HepG2 (cell line): ENCODE measurements around the gene TACC3. TPM values are rescaled to one million over a fixed set of nuclear protein-coding genes. Genes with fewer than 3 reads are reported as not detected.

ENCODE experiments used
- BRD4 ChIP-seq: sonication (generic); formaldehyde crosslinking; IDR thresholded peaks from 2 replicates; pipeline ENCODE4 v1.4.0; 2020; ENCODE audit warnings: missing genetic modification reagents
- CREB1 ChIP-seq, 2 experiments: fragments of 450-650 bp in 1 of 2; IDR thresholded peaks; 2 replicates each; pipeline ENCODE4 v1.6.1; 2016 to 2017; ENCODE audit warnings: control low read depth in 1 of 2, mild to moderate bottlenecking in 1 of 2, missing compliant biosample characterization in 1 of 2, missing genetic modification characterization in 1 of 2
- CSRNP2 ChIP-seq: sonication (generic); formaldehyde crosslinking; conservative IDR thresholded peaks from 2 replicates; pipeline ENCODE4 v1.8.0; 2022; ENCODE audit warnings: low read depth, missing genetic modification reagents
- CTCF ChIP-seq: sonication (generic); formaldehyde crosslinking; IDR thresholded peaks from 2 replicates; pipeline ENCODE4 v1.5.0; 2020; ENCODE audit warnings: mild to moderate bottlenecking, missing genetic modification reagents, moderate library complexity
- ELF4 ChIP-seq: sonication (generic); formaldehyde crosslinking; IDR thresholded peaks from 2 replicates; pipeline ENCODE4 v1.5.0; 2020; ENCODE audit warnings: missing genetic modification reagents, mild to moderate bottlenecking, moderate library complexity, borderline replicate concordance
- ERF ChIP-seq: IDR thresholded peaks from 2 replicates; pipeline ENCODE4 v1.6.1; 2018; ENCODE audit warnings: missing biosample characterization, missing genetic modification reagents
- HNRNPLL ChIP-seq: fragments of 200-400 bp; formaldehyde crosslinking; IDR thresholded peaks from 2 replicates; pipeline ENCODE4 v1.6.1; 2017; ENCODE audit warnings: mild to moderate bottlenecking, low read depth, low read length; ENCODE audit not compliant: poor library complexity, severe bottlenecking
- IRF2 ChIP-seq: IDR thresholded peaks from 2 replicates; pipeline ENCODE4 v1.6.1; 2018; ENCODE audit warnings: missing genetic modification reagents, missing compliant biosample characterization
- KLF15 ChIP-seq: sonication (generic); formaldehyde crosslinking; IDR thresholded peaks from 2 replicates; pipeline ENCODE4 v1.8.1; 2023; ENCODE audit warnings: borderline replicate concordance, mild to moderate bottlenecking, inconsistent platforms, missing genetic modification reagents, mixed read lengths
- KLF9 ChIP-seq: IDR thresholded peaks from 2 replicates; pipeline ENCODE4 v1.6.1; 2016; ENCODE audit warnings: low read depth
- MBD4 ChIP-seq: IDR thresholded peaks from 2 replicates; pipeline ENCODE4 v1.6.1; 2012; ENCODE audit warnings: low read length, inconsistent platforms, borderline replicate concordance
- NFKBIZ ChIP-seq: IDR thresholded peaks from 2 replicates; pipeline ENCODE4 v1.6.1; 2018; ENCODE audit warnings: missing genetic modification reagents, missing compliant biosample characterization
- PHF21A ChIP-seq: sonication (generic); formaldehyde crosslinking; IDR thresholded peaks from 2 replicates; pipeline ENCODE4 v1.5.0; 2020; ENCODE audit warnings: mild to moderate bottlenecking, missing genetic modification reagents
- RFX5 ChIP-seq: IDR thresholded peaks from 2 replicates; pipeline ENCODE4 v1.6.1; 2011; ENCODE audit warnings: low read depth, low read length, improper control_type of control experiment
- TRIM22 ChIP-seq: fragments of 450-650 bp; IDR thresholded peaks from 2 replicates; pipeline ENCODE4 v1.6.1; 2017
- YEATS2 ChIP-seq: sonication (generic); formaldehyde crosslinking; IDR thresholded peaks from 2 replicates; pipeline ENCODE4 v1.4.0; 2020; ENCODE audit warnings: missing genetic modification reagents, borderline replicate concordance
- ZBTB42 ChIP-seq: sonication (generic); formaldehyde crosslinking; IDR thresholded peaks from 2 replicates; pipeline ENCODE4 v1.5.0; 2020; ENCODE audit warnings: mild to moderate bottlenecking, missing genetic modification reagents
- ZBTB7A ChIP-seq: sonication (generic); formaldehyde crosslinking; IDR thresholded peaks from 2 replicates; pipeline ENCODE4 v1.8.0; 2022; ENCODE audit warnings: mild to moderate bottlenecking, missing genetic modification reagents
- ZNF12 ChIP-seq: sonication (generic); formaldehyde crosslinking; IDR thresholded peaks from 2 replicates; pipeline ENCODE4 v1.5.0; 2020; ENCODE audit warnings: missing genetic modification reagents
- ZNF121 ChIP-seq: sonication (generic); formaldehyde crosslinking; IDR thresholded peaks from 2 replicates; pipeline ENCODE4 v1.5.0; 2020; ENCODE audit warnings: mild to moderate bottlenecking, missing genetic modification reagents
- ZNF205 ChIP-seq: IDR thresholded peaks from 2 replicates; pipeline ENCODE4 v1.6.1; 2018; ENCODE audit warnings: missing biosample characterization, missing genetic modification reagents
- ZNF253 ChIP-seq: sonication (generic); formaldehyde crosslinking; IDR thresholded peaks from 2 replicates; pipeline ENCODE4 v1.8.0; 2022; ENCODE audit warnings: mild to moderate bottlenecking, missing genetic modification reagents, borderline replicate concordance
- ZNF276 ChIP-seq: sonication (generic); formaldehyde crosslinking; IDR thresholded peaks from 2 replicates; pipeline ENCODE4 v1.4.0; 2020; ENCODE audit warnings: mild to moderate bottlenecking, low read depth, missing genetic modification reagents
- ZNF296 ChIP-seq: sonication (generic); formaldehyde crosslinking; conservative IDR thresholded peaks from 2 replicates; pipeline ENCODE4 v1.5.0; 2020; ENCODE audit warnings: mild to moderate bottlenecking, missing genetic modification reagents
- ZNF569 ChIP-seq: sonication (generic); formaldehyde crosslinking; IDR thresholded peaks from 2 replicates; pipeline ENCODE4 v1.5.0; 2020; ENCODE audit warnings: mild to moderate bottlenecking, missing genetic modification reagents, moderate library complexity, borderline replicate concordance
- ZNF674 ChIP-seq: sonication (generic); formaldehyde crosslinking; IDR thresholded peaks from 2 replicates; pipeline ENCODE4 v1.5.0; 2020; ENCODE audit warnings: low read depth, mild to moderate bottlenecking, missing genetic modification reagents
- polyA plus RNA-seq, 8 experiments: library from polyadenylated mRNA; depleted of rRNA in 3 of 8; stranded (reverse) in 7 of 8; unstranded in 1 of 8; fragments of >200 nt; fragmentation: Illumina TruSeq in 4 of 8; extraction: Trizol in 4 of 8; gene quantifications; 2 replicates each; pipeline versions ENCODE4 v1.2.1 to v1.2.3, GENCODE V29; 2011 to 2016; ENCODE audit warnings: low read depth in 4 of 8, missing spikeins in 1 of 8, mixed read lengths in 1 of 8; ENCODE audit not compliant: insufficient read depth in 1 of 8
- total RNA-seq, 5 experiments: library from RNA; depleted of rRNA; stranded (reverse); fragments of >200 nt; fragmentation: Illumina TruSeq; extraction: Trizol; gene quantifications; 2 replicates each; pipeline ENCODE4 v1.2.3, GENCODE V29; 2016; ENCODE audit warnings: low read depth in 1 of 5

The TACC3 gene
- total and polyA plus RNA-seq, 2 of the 13 experiments (the other 11 are each of a cell fraction or from before 2014, with no cell fraction given), result 20.3 to 21.2 TPM

- TF ChIP-seq BRD4 (no peak), NFKBIZ (CRISPR knock-in tag) (no peak), ZNF674 (CRISPR knock-in tag) (no peak), ZNF121 (CRISPR knock-in tag) (no peak), MBD4 (no peak), YEATS2 (CRISPR knock-in tag) (no peak), KLF9 (CRISPR knock-in tag) (no peak), CSRNP2 (no peak), ZNF569 (CRISPR knock-in tag) (no peak), CREB1 (IDR thresholded peaks at IDR 0.05) (no peak), CREB1 (CRISPR knock-in tag; IDR thresholded peaks at IDR 0.05) (no peak), IRF2 (CRISPR knock-in tag) (no peak), PHF21A (peak; percentile 48; the same call in 1 of the 2 replicates), ZBTB42 (no peak), ZNF296 (CRISPR knock-in tag) (peak; percentile 56; the same call in 1 of the 2 replicates), HNRNPLL (no peak), TRIM22 (no peak), ZBTB7A (peak; percentile 56; the same call in 1 of the 2 replicates), ZNF12 (CRISPR knock-in tag) (no peak), KLF15 (CRISPR knock-in tag) (no peak), RFX5 (no peak), ERF (no peak), ZNF276 (CRISPR knock-in tag) (no peak), ELF4 (no peak), CTCF (CRISPR knock-in tag) (no peak), ZNF205 (no peak), ZNF253 (CRISPR knock-in tag) (no peak)
Observed at GRCh38 chr4:1787411-1788077, 66.2 kb downstream of the TACC3 start (continued).
